Measurements from ENCODE around the gene PES1.

Gene PES1

DNA sequence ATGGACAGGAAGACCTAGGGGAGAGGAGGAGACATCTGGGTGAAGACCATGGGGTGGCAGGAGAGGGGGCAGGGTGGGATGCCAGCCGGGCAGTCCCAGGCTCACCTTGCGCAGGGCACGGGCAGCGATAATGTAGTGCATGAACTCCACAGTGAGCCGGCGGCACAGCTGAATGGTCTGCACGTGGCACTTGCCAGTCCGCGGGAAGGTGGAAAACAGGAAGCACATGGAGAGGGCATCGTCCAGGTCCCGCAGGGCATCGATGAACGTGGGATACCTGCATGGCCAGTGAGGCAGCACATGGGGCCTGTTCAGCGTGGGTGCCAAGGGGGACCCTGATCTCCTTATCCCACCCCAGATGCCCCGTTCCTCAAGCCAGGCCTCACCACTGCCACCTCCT, 7.3 kb downstream of the PES1 start:
- H3K4me3 ChIP-seq (ENCODE audit: low read length): no peak overlapping the region
- TF ChIP-seq, protein P1, sequence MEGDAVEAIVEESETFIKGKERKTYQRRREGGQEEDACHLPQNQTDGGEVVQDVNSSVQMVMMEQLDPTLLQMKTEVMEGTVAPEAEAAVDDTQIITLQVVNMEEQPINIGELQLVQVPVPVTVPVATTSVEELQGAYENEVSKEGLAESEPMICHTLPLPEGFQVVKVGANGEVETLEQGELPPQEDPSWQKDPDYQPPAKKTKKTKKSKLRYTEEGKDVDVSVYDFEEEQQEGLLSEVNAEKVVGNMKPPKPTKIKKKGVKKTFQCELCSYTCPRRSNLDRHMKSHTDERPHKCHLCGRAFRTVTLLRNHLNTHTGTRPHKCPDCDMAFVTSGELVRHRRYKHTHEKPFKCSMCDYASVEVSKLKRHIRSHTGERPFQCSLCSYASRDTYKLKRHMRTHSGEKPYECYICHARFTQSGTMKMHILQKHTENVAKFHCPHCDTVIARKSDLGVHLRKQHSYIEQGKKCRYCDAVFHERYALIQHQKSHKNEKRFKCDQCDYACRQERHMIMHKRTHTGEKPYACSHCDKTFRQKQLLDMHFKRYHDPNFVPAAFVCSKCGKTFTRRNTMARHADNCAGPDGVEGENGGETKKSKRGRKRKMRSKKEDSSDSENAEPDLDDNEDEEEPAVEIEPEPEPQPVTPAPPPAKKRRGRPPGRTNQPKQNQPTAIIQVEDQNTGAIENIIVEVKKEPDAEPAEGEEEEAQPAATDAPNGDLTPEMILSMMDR (conservative IDR thresholded peaks at IDR 0.05; ENCODE audit: low read depth, low read length): no peak
- no peak for DNase-seq (ENCODE audit: low read depth)

DNA sequence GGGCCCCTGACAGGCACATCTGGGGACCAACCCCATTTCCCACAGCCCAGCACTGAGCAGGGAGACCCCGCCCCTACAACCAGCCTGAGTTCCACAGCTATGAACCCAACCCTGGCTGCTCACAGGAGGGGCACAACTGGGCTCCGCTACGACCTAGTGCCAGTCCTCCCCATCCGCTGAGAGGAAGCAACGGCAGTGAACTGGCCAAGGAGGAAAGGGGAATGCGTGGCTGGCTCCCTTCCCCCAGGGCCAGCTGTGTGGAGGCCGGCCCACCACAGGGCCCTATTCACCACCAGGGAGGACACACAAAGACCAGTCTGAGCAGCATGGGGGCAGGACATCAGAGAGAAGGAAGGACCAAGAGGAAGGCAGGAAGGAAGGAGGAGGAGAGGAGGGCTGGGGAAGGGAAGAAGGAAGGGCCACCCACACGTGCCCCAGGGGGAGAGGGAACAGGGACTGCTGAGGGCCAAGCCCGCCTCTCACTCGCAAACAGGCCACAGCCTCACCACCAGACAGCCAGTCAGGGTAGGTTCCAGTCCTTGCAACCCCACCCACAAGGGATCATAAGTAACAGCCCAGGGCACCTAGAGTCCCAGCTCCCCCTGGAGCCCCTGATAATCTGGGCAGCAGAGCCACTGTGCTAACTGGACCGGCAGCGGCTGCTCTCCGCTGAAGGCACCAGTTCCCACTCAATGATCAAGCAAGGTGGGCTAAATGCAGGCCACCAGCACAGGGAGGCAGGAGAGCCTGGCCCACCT, 8.7 kb downstream of the PES1 start:
- DNase-seq (ENCODE audit: low read depth): no peak
- TF ChIP-seq, protein P1 (conservative IDR thresholded peaks at IDR 0.05; ENCODE audit: low read depth, low read length): no peak
- H3K4me3 ChIP-seq (ENCODE audit: low read length): no peak overlapping the region

DNA sequence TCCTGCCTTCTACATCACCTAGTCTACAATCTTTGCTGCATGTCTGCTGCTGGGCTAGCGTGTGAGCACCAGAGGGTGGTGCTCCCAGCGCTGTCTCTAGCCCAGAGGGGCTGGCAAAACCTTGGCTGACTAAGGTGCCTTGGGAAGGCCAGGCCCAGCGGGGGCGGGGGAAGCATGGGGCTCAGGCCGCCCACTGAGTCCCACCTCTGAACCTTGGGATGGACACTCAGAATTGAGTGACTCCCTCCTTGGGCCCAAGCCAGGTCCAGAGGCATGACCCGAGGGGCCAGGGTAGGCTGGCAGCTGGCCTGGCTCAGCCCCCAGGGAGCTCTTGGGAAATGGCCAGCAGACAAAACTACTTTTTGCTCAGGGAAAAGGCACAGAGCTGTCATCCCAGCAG, 9.7 kb downstream of the PES1 start:
- DNase-seq (ENCODE audit: low read depth): no peak
- TF ChIP-seq, protein P1 (conservative IDR thresholded peaks at IDR 0.05; ENCODE audit: low read depth, low read length): no peak
- no peak overlapping the region for H3K4me3 ChIP-seq (ENCODE audit: low read length)

DNA sequence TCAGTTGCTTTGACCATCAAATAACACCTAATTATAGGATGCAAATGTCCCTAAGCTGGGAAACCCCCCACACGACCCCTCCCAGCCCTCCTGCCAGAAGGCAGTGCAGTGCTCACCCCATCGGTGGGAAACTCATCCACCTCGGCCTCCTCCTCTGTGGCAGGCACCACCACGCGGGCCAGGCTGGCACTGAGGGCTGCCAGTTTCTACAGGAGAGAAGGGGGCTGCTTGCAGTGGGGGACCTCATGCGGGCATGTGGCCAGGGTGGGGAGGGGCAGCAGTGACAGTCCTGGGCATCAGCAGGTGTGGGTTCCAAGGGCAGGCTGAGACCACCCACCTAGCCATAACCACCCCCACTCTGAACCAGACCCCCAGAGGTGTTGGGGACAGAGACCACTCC, 10.8 kb downstream of the PES1 start:
- no peak for DNase-seq (ENCODE audit: low read depth)
- TF ChIP-seq, protein P1 (conservative IDR thresholded peaks at IDR 0.05; ENCODE audit: low read depth, low read length): no peak
- no peak overlapping the region for H3K4me3 ChIP-seq (ENCODE audit: low read length)

DNA sequence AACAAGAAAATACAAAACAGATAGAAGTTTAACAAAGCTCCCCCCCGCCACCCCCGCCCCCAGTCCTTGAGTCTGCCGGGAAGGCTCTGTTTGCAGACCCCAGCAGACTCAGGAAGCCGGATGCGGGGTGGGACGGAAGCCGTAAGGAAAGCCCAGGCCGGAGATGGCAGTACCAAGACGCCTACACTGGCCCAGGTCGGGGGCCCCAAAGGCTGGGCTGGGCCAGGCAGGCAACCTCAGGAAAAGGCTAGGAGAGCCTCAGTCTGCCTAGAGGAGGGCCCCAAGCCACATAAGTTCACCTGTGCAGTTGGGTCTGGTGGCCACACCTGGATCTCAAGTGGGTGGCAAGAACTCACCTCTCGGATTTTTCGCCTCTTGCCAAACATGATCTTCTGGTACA, 13.2 kb downstream of the PES1 start:
- no peak overlapping the region for H3K4me3 ChIP-seq (ENCODE audit: low read length)
- TF ChIP-seq, protein P1 (conservative IDR thresholded peaks at IDR 0.05; ENCODE audit: low read depth, low read length): no peak

DNA sequence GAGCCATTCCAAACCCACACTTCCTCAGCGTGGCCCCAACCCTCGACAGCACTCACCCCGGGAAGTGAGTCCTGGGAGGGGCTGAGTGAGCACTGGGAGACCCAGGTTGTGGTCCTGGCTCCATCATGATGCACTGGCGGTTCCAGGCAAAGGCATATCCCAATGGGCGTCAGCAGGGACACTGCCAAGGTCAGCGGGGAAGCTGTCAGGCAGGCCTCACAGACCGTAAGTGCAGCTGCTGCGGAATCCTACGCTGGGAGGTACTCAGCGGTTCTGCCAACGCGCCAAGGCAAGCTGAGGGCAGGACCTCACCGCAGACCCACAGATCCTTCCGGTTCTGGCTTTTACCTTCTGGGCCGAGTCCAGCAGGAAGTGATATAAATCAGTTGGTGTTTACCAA, 15.9 kb downstream of the PES1 start:
- no peak for DNase-seq (ENCODE audit: low read depth)
- no peak overlapping the region for H3K4me3 ChIP-seq (ENCODE audit: low read length)
- TF ChIP-seq, protein P1 (conservative IDR thresholded peaks at IDR 0.05; ENCODE audit: low read depth, low read length): no peak

More for the DNA sequence above, 13.2 kb downstream of the PES1 start:
- no peak for DNase-seq (ENCODE audit: low read depth)

DNA sequence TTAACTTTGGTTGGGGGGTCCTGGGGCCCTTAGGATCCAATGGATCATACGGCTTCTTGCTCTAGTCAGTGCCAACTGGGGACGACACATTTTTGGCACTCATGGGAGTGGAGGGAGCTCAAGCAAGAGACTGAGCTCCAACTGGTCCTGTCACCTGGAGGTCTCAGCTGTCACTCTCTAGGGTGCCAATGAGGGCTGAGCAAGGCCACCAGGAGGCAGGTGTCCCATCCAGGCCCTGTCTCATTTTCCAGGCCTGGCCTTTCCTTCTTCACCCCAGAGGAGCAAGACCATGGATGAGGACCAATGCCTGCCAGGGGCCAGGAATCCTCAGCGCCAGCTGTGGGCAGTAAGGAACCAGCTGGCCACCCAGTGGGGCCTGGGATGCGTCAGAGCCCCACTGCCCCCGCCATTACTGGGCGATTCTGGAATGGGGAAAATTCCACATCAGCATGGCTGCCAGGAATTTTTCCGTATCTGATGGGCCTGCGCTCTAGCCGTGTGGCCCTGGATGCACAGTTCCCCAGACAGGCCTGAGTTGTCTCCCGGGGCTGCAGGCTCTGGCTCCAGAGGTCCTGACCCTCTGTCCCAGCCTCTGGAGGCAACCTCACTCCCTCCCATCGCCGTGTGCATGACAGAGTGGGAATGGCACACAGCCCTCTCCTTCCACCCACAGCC, 16.6 kb downstream of the PES1 start:
- H3K4me3 ChIP-seq (ENCODE audit: low read length): peak overlapping the region; percentile 29
- TF ChIP-seq, protein P1 (conservative IDR thresholded peaks at IDR 0.05; ENCODE audit: low read depth, low read length): peak; percentile 27
- no peak for DNase-seq (ENCODE audit: low read depth)
